GM18951 (cell line): ENCODE measurements around the gene L3MBTL4.
"Not testable (repeated sequence)": the region's sequence is repeated elsewhere in the genome, so short reads cannot be mapped to it uniquely, and the experiment has no call there.

ENCODE experiments used
- POLR2A ChIP-seq: IDR thresholded peaks from 4 replicates; pipeline ENCODE4 v1.6.1; 2011; ENCODE audit warnings: mild to moderate bottlenecking; ENCODE audit not compliant: insufficient read length, insufficient read depth; ENCODE audit errors: extremely low read depth
- in situ Hi-C: fragments of 300-500 bp; cut with MboI; formaldehyde crosslinking; loops from one replicate; pipeline ENCODE4 v1.12.0; 2022; ENCODE audit warnings: low sequenced_read_pairs, mixed read lengths, inconsistent platforms; ENCODE audit not compliant: unreplicated experiment

Gene L3MBTL4

DNA sequence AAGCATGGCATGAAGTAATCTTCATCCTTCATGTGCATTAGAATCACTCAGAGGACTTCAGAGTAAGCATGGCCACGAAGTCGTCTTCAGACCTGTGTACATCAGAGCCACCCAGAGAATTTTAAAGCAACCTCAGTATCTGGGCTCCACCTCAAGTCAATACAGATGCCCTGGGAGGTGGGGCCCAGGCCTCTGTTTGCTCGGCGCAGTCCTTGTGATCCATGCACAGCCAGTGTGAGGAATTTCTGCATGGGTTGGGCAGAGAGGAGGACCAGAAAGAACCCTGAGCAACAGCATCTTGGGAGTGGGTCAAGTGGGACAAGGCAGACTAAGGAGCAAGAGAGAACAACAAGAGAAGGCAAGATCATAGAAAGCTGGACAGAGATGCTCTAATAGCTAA, 299.0 kb downstream of the L3MBTL4 start:
- no peak for TF ChIP-seq POLR2A
- in situ Hi-C loops, result no loop called here

DNA sequence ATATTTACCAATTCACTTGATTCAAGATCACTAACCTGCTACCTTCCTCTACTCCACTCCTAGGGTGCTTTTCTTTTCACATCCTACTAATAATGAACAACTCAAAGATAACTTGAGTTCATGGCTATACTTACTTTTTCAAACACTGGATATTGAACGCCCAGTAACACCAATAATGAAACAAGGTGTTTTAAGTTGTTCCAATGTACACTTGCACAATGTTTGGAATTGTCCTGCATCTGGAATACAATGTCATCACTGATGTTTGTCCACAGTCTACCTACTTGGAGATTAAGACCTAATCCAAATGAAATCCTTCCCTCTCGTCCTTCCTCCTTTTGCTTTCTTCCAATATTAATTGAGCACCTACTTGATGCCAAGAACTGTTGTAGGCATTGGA, 301.1 kb downstream of the L3MBTL4 start:
- in situ Hi-C loops, result no loop called here
- TF ChIP-seq POLR2A, result no peak

- in situ Hi-C loops, result no loop called here
Measured at GRCh38 chr18:6111726-6112125, 303.0 kb downstream of the L3MBTL4 start.

GRCh38 chr18:6109743-6110142, 305.0 kb downstream of the L3MBTL4 start:
- no peak for TF ChIP-seq POLR2A
- in situ Hi-C loops, result no loop called here

More at GRCh38 chr18:6111726-6112125, 303.0 kb downstream of the L3MBTL4 start:
- no peak for TF ChIP-seq POLR2A

DNA sequence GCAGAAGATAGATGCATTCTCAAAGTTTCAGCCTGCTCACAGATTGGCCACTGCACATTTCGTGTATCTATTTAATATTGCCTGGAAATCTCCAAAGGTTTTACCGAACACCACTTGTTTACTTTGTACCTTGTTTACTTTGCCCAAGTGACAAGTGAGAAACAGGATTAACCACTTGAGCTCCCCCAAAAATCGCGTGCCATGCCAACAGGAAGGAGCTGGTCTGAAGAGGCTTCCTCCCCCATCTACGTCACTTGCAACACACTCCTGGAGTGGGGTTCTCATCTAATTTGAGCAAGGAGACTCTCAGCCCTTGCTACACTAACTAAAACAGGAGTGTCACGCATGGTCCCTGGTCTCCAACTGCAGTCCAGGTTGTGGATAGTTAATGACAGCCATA, 306.9 kb downstream of the L3MBTL4 start:
- in situ Hi-C loops, result no loop called here

GRCh38 chr18:6106091-6106685, 308.5 kb downstream of the L3MBTL4 start:
- no peak for TF ChIP-seq POLR2A
- in situ Hi-C loops, result no loop called here

More for the DNA sequence above, 306.9 kb downstream of the L3MBTL4 start:
- TF ChIP-seq POLR2A, result no peak

DNA sequence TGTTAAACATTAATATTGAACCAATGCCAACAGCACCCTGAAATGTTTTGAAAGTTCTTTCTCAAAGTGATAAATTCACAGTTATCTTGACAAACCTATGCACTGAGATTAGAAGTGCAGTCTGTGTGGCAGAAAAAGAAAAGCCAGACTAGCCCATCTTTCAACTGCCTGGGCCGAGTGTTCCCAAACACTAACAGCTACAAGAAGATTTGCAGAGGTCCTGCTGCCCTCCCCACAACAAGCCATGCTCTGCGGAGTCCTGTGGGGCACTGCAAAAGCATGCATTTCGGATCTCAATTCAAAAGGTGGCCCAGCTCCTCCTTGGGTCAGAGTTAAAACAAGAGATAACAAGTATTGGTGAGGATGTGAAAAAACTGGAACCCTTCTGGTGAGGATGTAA, 311.0 kb downstream of the L3MBTL4 start:
- TF ChIP-seq POLR2A, result no peak
- in situ Hi-C loops, result no loop called here

GRCh38 chr18:6096730-6097129, 318.0 kb downstream of the L3MBTL4 start:
- no peak for TF ChIP-seq POLR2A
- in situ Hi-C loops, result no loop called here

GRCh38 chr18:6088432-6088831, 326.3 kb downstream of the L3MBTL4 start:
- in situ Hi-C loops, result no loop called here
- TF ChIP-seq POLR2A, result no peak

DNA sequence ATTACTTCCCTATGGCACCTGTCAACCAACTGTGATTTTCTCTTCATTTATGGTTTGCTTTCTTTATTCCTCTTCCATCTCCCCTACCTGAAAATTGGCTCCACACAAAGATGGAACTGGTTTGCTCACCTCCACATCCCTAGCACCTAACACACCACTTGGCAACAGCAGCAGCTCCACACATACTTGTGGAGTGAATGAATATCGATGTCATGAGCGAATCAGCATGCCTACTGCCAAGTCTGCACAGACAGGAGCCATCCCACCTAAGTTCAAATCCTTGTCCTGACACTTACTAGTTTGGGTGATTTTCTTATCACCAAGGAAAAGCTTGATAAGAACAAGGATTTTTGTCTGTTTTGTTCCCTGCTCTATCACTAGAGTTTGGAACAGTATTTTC, 328.0 kb downstream of the L3MBTL4 start:
- in situ Hi-C loops, result no loop called here
- no peak for TF ChIP-seq POLR2A

DNA sequence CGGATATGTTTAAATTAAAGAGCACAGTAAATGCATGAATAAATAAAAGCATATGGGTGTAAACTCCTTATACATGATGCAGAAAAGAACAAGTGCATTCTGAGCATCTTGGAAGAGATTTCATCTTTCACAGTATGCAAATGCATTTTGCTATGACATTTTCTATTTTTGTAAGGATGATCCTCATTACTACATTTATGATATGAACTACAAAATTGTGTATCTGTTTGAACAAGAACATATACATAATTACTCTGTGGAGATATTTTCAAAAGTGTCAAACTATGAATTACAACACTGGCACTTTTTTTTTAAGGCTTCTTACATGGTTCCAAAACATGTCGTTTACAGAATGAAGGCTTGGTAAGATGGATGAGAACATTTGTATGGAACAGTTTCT, 335.3 kb downstream of the L3MBTL4 start:
- TF ChIP-seq POLR2A, result no peak
- in situ Hi-C loops, result no loop called here

- in situ Hi-C loops, result no loop called here
Measured at GRCh38 chr18:6078877-6079276, 335.8 kb downstream of the L3MBTL4 start.

GRCh38 chr18:6072423-6072822, 342.3 kb downstream of the L3MBTL4 start:
- in situ Hi-C loops, result not testable (repeated sequence)

More at GRCh38 chr18:6078877-6079276, 335.8 kb downstream of the L3MBTL4 start:
- no peak for TF ChIP-seq POLR2A

DNA sequence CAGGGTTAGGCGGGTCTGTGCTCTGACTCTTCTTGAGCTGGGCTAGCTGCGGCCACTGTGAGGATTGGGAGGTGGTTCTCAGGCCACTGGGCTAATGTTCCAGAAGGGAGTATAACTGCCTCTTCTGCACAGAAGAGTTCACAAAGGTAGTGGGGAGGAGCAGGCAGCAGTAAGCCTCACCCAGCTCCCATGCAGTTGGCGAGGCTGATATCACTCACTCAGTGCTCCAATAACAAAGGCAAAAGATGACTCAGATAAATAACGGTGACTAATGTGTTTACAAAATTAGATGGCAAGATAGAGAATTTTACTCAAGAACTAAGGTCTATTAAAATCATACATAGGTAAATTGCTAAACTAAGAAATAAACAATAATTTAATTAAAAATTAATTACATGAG, 345.2 kb downstream of the L3MBTL4 start:
- in situ Hi-C loops, result no loop called here
- no peak for TF ChIP-seq POLR2A

- in situ Hi-C loops, result no loop called here
- TF ChIP-seq POLR2A, result no peak
Measured at GRCh38 chr18:6069103-6069502, 345.6 kb downstream of the L3MBTL4 start.
